ENCODE data around the gene CCND3. TPM values are rescaled to one million over a fixed set of nuclear protein-coding genes. Genes with fewer than 3 reads are reported as not detected.
A peak's percentile ranks its signal among the peaks of the same experiment; 100 is the strongest.

The CCND3 gene
- total and polyA plus RNA-seq, 2 experiments from 2014 or later = 19.7 to 30.9 TPM

- H3K27ac ChIP-seq (ENCODE audit: low read depth) = peak overlapping the region; percentile 84
- peaks cover 29% of the 10 kb centered on the region for H3K4me1 ChIP-seq (ENCODE audit: insufficient read depth)
- peaks cover 52% of the 10 kb centered on the region for H3K36me3 Mint-ChIP-seq (ENCODE audit: low read depth)
- H3K36me3 ChIP-seq (ENCODE audit: insufficient read depth) = peaks cover 32% of the 10 kb centered on the region
- 0 out of 2 replicates have a peak, but pooled peaks cover 6% of the 10 kb centered on the region for H3K79me2 ChIP-seq (replicated peaks; ENCODE audit: insufficient read depth)
- DNase-seq (ENCODE audit: low spot score) (peak; percentile 37), ATAC-seq (peak; percentile 2)
- no peak overlapping the region for H2AFZ ChIP-seq
- H3K27me3 Mint-ChIP-seq (ENCODE audit: insufficient read depth, low read depth, poor library complexity) = peaks cover 19% of the 10 kb centered on the region
- no peak overlapping the region for H3K4me3 Mint-ChIP-seq
- peaks cover 34% of the 10 kb centered on the region for H3K4me1 Mint-ChIP-seq
- no peaks in the 10 kb centered on the region for H3K9me2 ChIP-seq (ENCODE audit: insufficient read depth)
- TF ChIP-seq ETS1 (IDR thresholded peaks at IDR 0.05) (no peak), POLR2AphosphoS5 (IDR thresholded peaks at IDR 0.05; ENCODE audit: low read depth) (0 out of 2 replicates have a peak, but pooled peaks have one; percentile 14), EZH2phosphoT487 (IDR thresholded peaks at IDR 0.05; ENCODE audit: unreplicated experiment) (no peak)
- H3K4me3 ChIP-seq = no peak overlapping the region
- peaks cover 48% of the 10 kb centered on the region for H3F3A ChIP-seq (replicated peaks; ENCODE audit: low read depth)
- H3K9me3 Mint-ChIP-seq = no peaks in the 10 kb centered on the region
- peaks cover 24% of the 10 kb centered on the region for H4K20me1 ChIP-seq (replicated peaks; ENCODE audit: insufficient read depth)
- H3K27me3 ChIP-seq (ENCODE audit: insufficient read depth) = no peaks in the 10 kb centered on the region
- peak overlapping the region; percentile 15; the same call in 1 of the 2 replicates for H3K27ac Mint-ChIP-seq
- H3K4me2 ChIP-seq = no peak overlapping the region
Observed at GRCh38 chr6:41935685-41936072, 5.9 kb downstream of the CCND3 start.

- TF ChIP-seq JUNB (IDR thresholded peaks at IDR 0.05; ENCODE audit: unreplicated experiment) (no peak), REST (IDR thresholded peaks at IDR 0.05; ENCODE audit: unreplicated experiment) (no peak), ZNF331 (CRISPR knock-in tag; IDR thresholded peaks at IDR 0.05; ENCODE audit: low read depth) (no peak), CTCF (conservative IDR thresholded peaks at IDR 0.05; ENCODE audit: low read depth in 2 of 2) (no peak), NANOG (IDR thresholded peaks at IDR 0.05; ENCODE audit: borderline replicate concordance) (no peak), CREB1 (CRISPR knock-in tag; IDR thresholded peaks at IDR 0.05; ENCODE audit: low read depth) (no peak), EZH2phosphoT487 (IDR thresholded peaks at IDR 0.05; ENCODE audit: unreplicated experiment) (no peak), EZH2 (IDR thresholded peaks at IDR 0.05; ENCODE audit: low read depth, unreplicated experiment) (no peak), STAT1 (IDR thresholded peaks at IDR 0.05; ENCODE audit: unreplicated experiment) (no peak), ETS1 (IDR thresholded peaks at IDR 0.05) (no peak), ZNF114 (CRISPR knock-in tag; IDR thresholded peaks at IDR 0.05) (no peak), POLR2AphosphoS5 (IDR thresholded peaks at IDR 0.05; ENCODE audit: low read depth) (no peak)
- peaks cover 57% of the 10 kb centered on the region for H3K36me3 Mint-ChIP-seq (ENCODE audit: low read depth)
- H3K27me3 Mint-ChIP-seq (ENCODE audit: insufficient read depth, low read depth, poor library complexity) = peaks cover 14% of the 10 kb centered on the region
- H3K4me3 Mint-ChIP-seq = no peak overlapping the region
- no peak overlapping the region for H2AFZ ChIP-seq
- H3K27me3 ChIP-seq (ENCODE audit: insufficient read depth) = no peaks in the 10 kb centered on the region
- H3K4me2 ChIP-seq = no peak overlapping the region
- H3K4me1 Mint-ChIP-seq = peaks cover 31% of the 10 kb centered on the region
- H3K27ac Mint-ChIP-seq = no peak overlapping the region
- H3K79me2 ChIP-seq (replicated peaks; ENCODE audit: insufficient read depth) = 0 out of 2 replicates have a peak, but pooled peaks cover 6% of the 10 kb centered on the region
- H4K20me1 ChIP-seq (replicated peaks; ENCODE audit: insufficient read depth) = peaks cover 24% of the 10 kb centered on the region
- no peaks in the 10 kb centered on the region for H3K9me2 ChIP-seq (ENCODE audit: insufficient read depth)
- peaks cover 28% of the 10 kb centered on the region for H3K4me1 ChIP-seq (ENCODE audit: insufficient read depth)
- peaks cover 37% of the 10 kb centered on the region for H3K36me3 ChIP-seq (ENCODE audit: insufficient read depth)
- H3K4me3 ChIP-seq = no peak overlapping the region
- H3K9me3 Mint-ChIP-seq = no peaks in the 10 kb centered on the region
- H3F3A ChIP-seq (replicated peaks; ENCODE audit: low read depth) = peaks cover 43% of the 10 kb centered on the region
- H3K27ac ChIP-seq (ENCODE audit: low read depth) = peak overlapping the region; percentile 84
- no peak for DNase-seq (ENCODE audit: low spot score)
- ATAC-seq = no peak
Observed at GRCh38 chr6:41935193-41935574, 6.4 kb downstream of the CCND3 start.
